ACHN (cell line): Measurements from ENCODE around the gene GSG1L.
A peak's percentile ranks its signal among the peaks of the same experiment; 100 is the strongest.

Source experiments
- DNase-seq: peaks from one replicate; pipeline ENCODE4 v3.0.0-alpha.2; 2015
- in situ Hi-C: cut with HindIII; loops from 2 replicates; pipeline ENCODE4 v1.10.0; 2017; ENCODE audit warnings: low sequenced_read_pairs, low pct_ligation_motif_present, low pct_unique_long_range_greater_than_20kb

Gene GSG1L

GRCh38 chr16:27768651-27769272 lies 294.8 kb downstream of the GSG1L start:
- in situ Hi-C loops: no loop called here

GRCh38 chr16:27767971-27768591 lies 295.4 kb downstream of the GSG1L start:
- in situ Hi-C loops: no loop called here
- no peak for DNase-seq

More at GRCh38 chr16:27768651-27769272, 294.8 kb downstream of the GSG1L start:
- DNase-seq: no peak

- DNase-seq: no peak
- in situ Hi-C loops: no loop called here
These were observed 296.4 kb downstream of the GSG1L start for GRCh38 chr16:27767081-27767480.

GRCh38 chr16:27766236-27766925 lies 297.1 kb downstream of the GSG1L start:
- DNase-seq: no peak
- in situ Hi-C loops: no loop called here

GRCh38 chr16:27764869-27765675 lies 298.4 kb downstream of the GSG1L start:
- in situ Hi-C loops: no loop called here
- DNase-seq: no peak

GRCh38 chr16:27764427-27764826 lies 299.1 kb downstream of the GSG1L start:
- no peak for DNase-seq
- in situ Hi-C loops: no loop called here

GRCh38 chr16:27762441-27762840 lies 301.1 kb downstream of the GSG1L start:
- peak; percentile 99 for DNase-seq
- in situ Hi-C loops: no loop called here

GRCh38 chr16:27761816-27762215 lies 301.7 kb downstream of the GSG1L start:
- DNase-seq: peak; percentile 99

GRCh38 chr16:27760789-27761176 lies 302.7 kb downstream of the GSG1L start:
- in situ Hi-C loops: no loop called here
- DNase-seq: no peak

More at GRCh38 chr16:27761816-27762215, 301.7 kb downstream of the GSG1L start:
- in situ Hi-C loops: no loop called here

- in situ Hi-C loops: no loop called here
- DNase-seq: no peak
These were observed 303.3 kb downstream of the GSG1L start for GRCh38 chr16:27759967-27760788.

- in situ Hi-C loops: no loop called here
- no peak for DNase-seq
These were observed 304.1 kb downstream of the GSG1L start for GRCh38 chr16:27759301-27759871.

GRCh38 chr16:27758544-27758943 lies 305.0 kb downstream of the GSG1L start:
- no peak for DNase-seq
- in situ Hi-C loops: no loop called here

GRCh38 chr16:27756206-27756970 lies 307.1 kb downstream of the GSG1L start:
- DNase-seq: no peak
- in situ Hi-C loops: no loop called here

GRCh38 chr16:27754788-27755690 lies 308.5 kb downstream of the GSG1L start:
- in situ Hi-C loops: no loop called here
- DNase-seq: no peak

GRCh38 chr16:27753563-27753962 lies 310.0 kb downstream of the GSG1L start:
- in situ Hi-C loops: no loop called here
- no peak for DNase-seq

- in situ Hi-C loops: no loop called here
- no peak for DNase-seq
These were observed 311.3 kb downstream of the GSG1L start for GRCh38 chr16:27752241-27752640.
